B cell (primary cell): ENCODE measurements around the gene CLCN3. TPM values are rescaled to one million over a fixed set of nuclear protein-coding genes. Genes with fewer than 3 reads are reported as not detected.

Source experiments
- ATAC-seq: fragments of 200-7000 bp; cut with Tn5 transposase; one replicate; pipeline ENCODE4 v1.10.0; 2021; ENCODE audit warnings: low read depth, mild to moderate bottlenecking, moderate number of reproducible peaks, moderate library complexity
- CTCF ChIA-PET: fragments of 350-600 bp; sonication (Branson Sonifier 250); formaldehyde crosslinking; loops from one replicate; lab custom pipeline; 2021; ENCODE audit warnings: antibody characterized with exemption, inconsistent platforms; lab: Charles Lee
- POLR2A ChIA-PET: fragments of 350-600 bp; sonication (Branson Sonifier 250); formaldehyde crosslinking; loops from one replicate; lab custom pipeline; 2021; ENCODE audit warnings: antibody characterized with exemption; lab: Charles Lee
- DNase-seq: peaks from one replicate; pipeline ENCODE4 v3.0.0; 2013
- H2AFZ ChIP-seq: 2 replicates; pipeline ENCODE4 v1.6.1; 2012; ENCODE audit warnings: mild to moderate bottlenecking, low read depth, low read length; ENCODE audit not compliant: insufficient read depth, poor library complexity, severe bottlenecking
- H3K27ac ChIP-seq, 2 donors: 1 replicate in 1 of 2; 2 replicates in 1 of 2; pipeline ENCODE4 v1.5.1; 2012 to 2013; ENCODE audit warnings: low read length in 2 of 2, mild to moderate bottlenecking in 2 of 2, moderate library complexity in 1 of 2
- H3K27me3 ChIP-seq, 4 experiments: fragments of 200-600 bp in 1 of 4; sonication (generic) in 1 of 4; replicated peaks in 1 of 4; 1 replicate in 2 of 4; 2 replicates in 2 of 4; pipeline versions ENCODE4 v1.6.1 to v1.7.0; 2013 to 2016; ENCODE audit warnings: low read length in 3 of 4, mild to moderate bottlenecking in 2 of 4, mixed read lengths in 1 of 4, moderate library complexity in 1 of 4; ENCODE audit not compliant: insufficient read depth in 4 of 4, control insufficient read depth in 3 of 4; ENCODE audit errors: control extremely low read depth in 1 of 4
- H3K36me3 ChIP-seq, 2 experiments: replicated peaks in 1 of 2; 1 replicate in 1 of 2; 2 replicates in 1 of 2; pipeline versions ENCODE4 v1.6.1 to v1.7.1; 2013; ENCODE audit warnings: low read length in 1 of 2; ENCODE audit not compliant: insufficient read depth in 2 of 2, control insufficient read depth in 1 of 2; ENCODE audit errors: control extremely low read depth in 1 of 2, extremely low read depth in 1 of 2
- H3K4me1 ChIP-seq, 2 donors: fragments of 200-600 bp in 1 of 2; sonication (generic) in 1 of 2; 1 replicate in 1 of 2; 2 replicates in 1 of 2; pipeline versions ENCODE4 v1.5.1 to v1.6.1; 2013 to 2017; ENCODE audit warnings: low read length in 2 of 2; ENCODE audit not compliant: control insufficient read depth in 2 of 2, insufficient read depth in 2 of 2
- H3K4me2 ChIP-seq: replicated peaks from 2 replicates; pipeline ENCODE3; 2012; ENCODE audit warnings: mild to moderate bottlenecking, low read depth, low read length; ENCODE audit not compliant: poor library complexity, severe bottlenecking
- H3K4me3 ChIP-seq, 5 experiments: fragments of 200-600 bp in 1 of 5; sonication (generic) in 1 of 5; 1 replicate in 3 of 5; 2 replicates in 2 of 5; pipeline versions ENCODE4 v1.5.1 to v1.7.0; 2011 to 2016; ENCODE audit warnings: low read length in 4 of 5, mild to moderate bottlenecking in 4 of 5, low read depth in 2 of 5, control low read depth in 1 of 5, moderate library complexity in 1 of 5; ENCODE audit not compliant: insufficient read depth in 1 of 5; ENCODE audit errors: control extremely low read depth in 1 of 5, extremely low read depth in 1 of 5
- H3K79me2 ChIP-seq: fragments of 200-600 bp; sonication (generic); one replicate; pipeline ENCODE4 v1.6.0; 2016; ENCODE audit warnings: low read length; ENCODE audit not compliant: control insufficient read depth, insufficient read depth
- H3K9ac ChIP-seq: fragments of 200-600 bp; sonication (generic); 2 replicates; pipeline ENCODE4 v1.6.1; 2017; ENCODE audit warnings: mild to moderate bottlenecking, low read length, moderate library complexity
- H3K9me3 ChIP-seq, 3 donors: one replicate each; pipeline versions ENCODE4 v1.6.1 to v1.7.1; 2013; ENCODE audit warnings: low read length in 2 of 3; ENCODE audit not compliant: control insufficient read depth in 2 of 3, insufficient read depth in 1 of 3; ENCODE audit errors: control extremely low read depth in 1 of 3
- H4K20me1 ChIP-seq: 2 replicates; pipeline ENCODE4 v1.6.0; 2012; ENCODE audit warnings: mild to moderate bottlenecking, low read length; ENCODE audit not compliant: insufficient read depth, control insufficient read depth, poor library complexity, severe bottlenecking
- H3K27ac Mint-ChIP-seq: one replicate; pipeline ENCODE4 v1.8.0; 2021; ENCODE audit warnings: mixed read lengths
- H3K27me3 Mint-ChIP-seq: one replicate; pipeline ENCODE4 v1.8.0; 2021; ENCODE audit warnings: mixed read lengths
- H3K4me1 Mint-ChIP-seq: one replicate; pipeline ENCODE4 v1.8.0; 2021; ENCODE audit warnings: mixed read lengths
- H3K4me3 Mint-ChIP-seq: one replicate; pipeline ENCODE4 v1.8.0; 2021; ENCODE audit warnings: mixed read lengths
- H3K9me3 Mint-ChIP-seq: one replicate; pipeline ENCODE4 v1.8.0; 2022; ENCODE audit warnings: mixed read lengths; ENCODE audit not compliant: insufficient read depth
- CTCF ChIP-seq: fragments of 200-600 bp; IDR thresholded peaks from one replicate; pipeline ENCODE4 v1.8.0; 2022; ENCODE audit warnings: antibody characterized with exemption, mild to moderate bottlenecking
- EZH2 ChIP-seq: IDR thresholded peaks from 2 replicates; pipeline ENCODE4 v1.6.1; 2012; ENCODE audit warnings: borderline replicate concordance, low read depth, mild to moderate bottlenecking, moderate library complexity, low read length; ENCODE audit not compliant: insufficient read depth, poor library complexity, severe bottlenecking
- intact Hi-C: fragments of 100-400 bp; cut with micrococcal nuclease; formaldehyde crosslinking; loops from one replicate; pipeline ENCODE4 v1.10.0; 2022
- polyA plus RNA-seq: library from polyadenylated mRNA; depleted of rRNA; stranded (reverse); fragments of >200 nt; gene quantifications from 2 replicates; pipeline ENCODE4 v1.2.3, GENCODE V29; 2012
- total RNA-seq, 2 donors: library from RNA; stranded (reverse); fragments of 120-200 nt in 1 of 2; gene quantifications; 1 replicate in 1 of 2; 2 replicates in 1 of 2; pipeline versions ENCODE4 v1.2.3 to v1.2.4, GENCODE V29; 2013 to 2022

CLCN3 gene
- total and polyA plus RNA-seq, 2 donors (not counting 1 experiment from before 2014, with no cell fraction given), result 5.0 to 32.7 TPM

GRCh38 chr4:169594560-169595195 lies 25.7 kb upstream of the CLCN3 start:
- no peak overlapping the region for H2AFZ ChIP-seq
- Mint-ChIP-seq H3K27ac (no peak overlapping the region), H3K27me3 (no peaks in the 10 kb centered on the region), H3K4me1 (no peaks in the 10 kb centered on the region), H3K9me3 (no peaks in the 10 kb centered on the region), H3K4me3 (no peak overlapping the region)
- H3K79me2 ChIP-seq, result no peaks in the 10 kb centered on the region
- no peak for DNase-seq
- peaks cover 3 to 5% of the 10 kb centered on the region in 2 experiments for H3K36me3 ChIP-seq
- no peak overlapping the region for H3K4me3 ChIP-seq
- no peak overlapping the region for H3K27ac ChIP-seq
- no peak overlapping the region for H3K9ac ChIP-seq
- no peak for ATAC-seq
- no peak overlapping the region for H3K4me2 ChIP-seq
- ChIA-PET POLR2A (no interaction called here), CTCF (interaction anchor here (0.7 kb wide), 1 partner anchor 32 kb away, joined by 3 read pairs; no protein-coding TSS in a partner anchor)
- no peaks in the 10 kb centered on the region for H3K27me3 ChIP-seq
- no peaks in the 10 kb centered on the region for H3K4me1 ChIP-seq
- intact Hi-C loops, result no loop called here
- no peaks in the 10 kb centered on the region for H4K20me1 ChIP-seq
- H3K9me3 ChIP-seq, result no peaks in the 10 kb centered on the region
- TF ChIP-seq EZH2, result no peak

- Mint-ChIP-seq H3K4me3 (no peak overlapping the region), H3K27me3 (no peaks in the 10 kb centered on the region), H3K4me1 (peaks cover 3% of the 10 kb centered on the region), H3K27ac (no peak overlapping the region), H3K9me3 (no peaks in the 10 kb centered on the region)
- Histone ChIP-seq H4K20me1 (no peaks in the 10 kb centered on the region), H3K27me3 (no peaks in the 10 kb centered on the region), H3K9me3 (no peaks in the 10 kb centered on the region), H3K4me1 (no peaks in the 10 kb centered on the region), H3K27ac (no peak overlapping the region), H3K4me2 (no peak overlapping the region), H2AFZ (no peak overlapping the region), H3K9ac (no peak overlapping the region), H3K4me3 (no peak overlapping the region), H3K36me3 (peaks cover 1 to 2% of the 10 kb centered on the region in 2 experiments), H3K79me2 (no peaks in the 10 kb centered on the region)
- ATAC-seq (no peak), DNase-seq (no peak)
- CTCF ChIA-PET, result interaction anchor here (0.6 to 1.3 kb wide), 2 partner anchors 12 to 15 kb away, joined by 3 read pairs; partner anchors contain the start of gene NEK1
- POLR2A ChIA-PET, result no interaction called here
- TF ChIP-seq CTCF, result no peak
- intact Hi-C loops, result no loop called here
Observed at GRCh38 chr4:169601016-169601771, 19.2 kb upstream of the CLCN3 start.
